GM06990 (cell line): ENCODE data around the gene HOXB9.

Source experiments
- DNase-seq: peaks from one replicate; pipeline ENCODE4 v3.0.0-alpha.2; 2011; ENCODE audit not compliant: insufficient read length; ENCODE audit errors: extremely low read depth
- H3K27me3 ChIP-seq: replicated peaks from 2 replicates; pipeline ENCODE4 v1.6.0; 2011; ENCODE audit warnings: low read length; ENCODE audit not compliant: control insufficient read depth, insufficient read depth
- H3K36me3 ChIP-seq: 2 replicates; pipeline ENCODE4 v1.5.1; 2011; ENCODE audit warnings: low read length; ENCODE audit not compliant: control insufficient read depth, insufficient read depth
- H3K4me3 ChIP-seq: replicated peaks from 2 replicates; pipeline ENCODE4 v1.5.1; 2011; ENCODE audit warnings: low read depth, mild to moderate bottlenecking, control low read depth, low read length
- CTCF ChIP-seq: IDR thresholded peaks from 2 replicates; pipeline ENCODE4 v1.5.1; 2011; ENCODE audit warnings: low read length, control low read depth, mild to moderate bottlenecking, inconsistent platforms; ENCODE audit not compliant: insufficient read depth, poor library complexity, severe bottlenecking

HOXB9 gene

GRCh38 chr17:48622857-48623256, 3.3 kb downstream of the HOXB9 start:
- no peak for TF ChIP-seq CTCF
- DNase-seq = no peak
- no peaks in the 10 kb centered on the region for H3K36me3 ChIP-seq
- no peak overlapping the region for H3K4me3 ChIP-seq
- H3K27me3 ChIP-seq = peaks cover 6% of the 10 kb centered on the region

GRCh38 chr17:48621410-48622392, 4.5 kb downstream of the HOXB9 start:
- no peak for TF ChIP-seq CTCF
- Histone ChIP-seq H3K36me3 (no peaks in the 10 kb centered on the region), H3K27me3 (peaks cover 9% of the 10 kb centered on the region), H3K4me3 (no peak overlapping the region)
- DNase-seq = no peak

GRCh38 chr17:48620461-48621139, 5.6 kb downstream of the HOXB9 start:
- no peaks in the 10 kb centered on the region for H3K36me3 ChIP-seq
- H3K4me3 ChIP-seq = no peak overlapping the region
- peaks cover 12% of the 10 kb centered on the region for H3K27me3 ChIP-seq
- DNase-seq = no peak
- TF ChIP-seq CTCF = no peak

- H3K4me3 ChIP-seq = no peak overlapping the region
- peaks cover 12% of the 10 kb centered on the region for H3K27me3 ChIP-seq
- no peak for DNase-seq
- no peak for TF ChIP-seq CTCF
- H3K36me3 ChIP-seq = no peaks in the 10 kb centered on the region
Measured at GRCh38 chr17:48619826-48620449, 6.2 kb downstream of the HOXB9 start.

- no peak overlapping the region for H3K4me3 ChIP-seq
- peak; percentile 96 for TF ChIP-seq CTCF
- H3K27me3 ChIP-seq = peaks cover 10% of the 10 kb centered on the region
- no peaks in the 10 kb centered on the region for H3K36me3 ChIP-seq
- DNase-seq = no peak
Measured at GRCh38 chr17:48618256-48618896, 7.8 kb downstream of the HOXB9 start.
